Pulmonary artery endothelial cell (primary cell): Measurements from ENCODE around the gene NTMT1. TPM values are rescaled to one million over a fixed set of nuclear protein-coding genes. Genes with fewer than 3 reads are reported as not detected.
"Not testable (repeated sequence)": the region's sequence is repeated elsewhere in the genome, so short reads cannot be mapped to it uniquely, and the experiment has no call there.

Experiments
- DNase-seq: peaks from one replicate; pipeline ENCODE4 v3.0.0-alpha.2; 2011; ENCODE audit warnings: low read depth, low spot score
- total RNA-seq: library from RNA; depleted of rRNA; stranded (reverse); fragments of >200 nt; gene quantifications from 2 replicates; pipeline ENCODE4 v1.2.3, GENCODE V29; 2014

The NTMT1 gene
- total RNA-seq, 1 donor from 2014 or later, result 44.7 TPM

DNA sequence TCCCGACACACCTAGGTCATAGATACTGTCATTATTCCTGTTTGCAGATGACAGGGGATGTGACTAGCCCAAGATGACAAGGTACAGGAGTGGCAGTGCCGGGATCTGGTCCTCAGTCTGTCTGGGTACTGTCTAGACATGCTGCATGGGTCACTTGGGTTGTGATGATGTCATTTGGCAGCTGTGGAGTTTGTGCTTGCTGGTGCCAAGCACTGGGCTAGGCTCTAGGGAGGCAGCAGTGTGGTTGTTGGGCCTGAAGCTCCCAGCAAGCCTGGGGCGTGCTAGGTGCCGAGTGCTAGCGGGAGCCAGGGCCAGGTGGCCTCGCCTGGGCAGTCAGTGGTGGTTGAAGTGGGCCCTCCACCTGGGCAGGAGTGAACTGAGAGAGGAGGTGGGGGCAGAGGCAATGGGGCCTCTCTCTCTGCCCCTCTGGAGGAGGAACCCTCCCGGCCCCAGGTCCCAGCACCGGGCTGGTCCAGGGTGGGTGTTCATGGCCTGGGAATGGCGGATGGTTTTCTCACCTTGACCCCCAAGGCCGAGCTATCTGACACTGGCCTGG lies 24.8 kb downstream of the NTMT1 start:
- no peak for DNase-seq

DNA sequence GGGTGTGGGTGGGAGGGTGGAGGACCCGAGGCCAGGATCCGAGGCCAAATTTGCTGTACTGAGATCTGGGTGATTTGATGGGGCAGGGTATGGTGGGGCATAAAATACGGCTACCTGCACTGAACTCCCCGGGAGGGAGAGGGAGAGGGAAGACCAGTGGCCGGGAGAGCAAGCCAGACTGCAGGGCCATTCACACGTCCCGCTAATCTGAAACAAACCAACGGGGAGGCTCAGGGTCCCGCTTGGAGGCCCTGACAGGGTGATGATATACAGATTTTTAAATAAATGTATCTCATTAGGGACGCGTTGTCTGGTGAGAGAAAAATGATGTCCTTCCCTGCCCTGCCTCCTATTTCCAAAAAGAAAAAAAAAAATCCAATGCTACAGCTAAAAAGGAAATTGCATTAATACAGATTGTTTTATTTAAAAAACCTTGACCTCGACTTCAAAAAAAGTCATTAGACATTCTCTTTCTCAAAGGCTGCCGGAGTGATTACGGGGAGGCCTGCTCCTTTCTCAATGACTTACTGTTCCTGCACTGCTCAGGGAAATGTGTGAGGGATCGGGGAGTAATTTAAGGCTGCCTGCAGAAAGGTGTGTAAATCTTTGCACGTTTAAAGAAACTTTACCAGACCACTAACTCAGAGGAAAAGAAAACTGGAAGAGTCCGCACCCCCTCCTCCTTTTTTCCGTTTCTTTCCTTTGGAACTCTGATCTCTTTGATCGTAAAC lies 28.0 kb downstream of the NTMT1 start:
- DNase-seq, result no peak

- no peak for DNase-seq
Observed at GRCh38 chr9:129654554-129655040, 28.6 kb downstream of the NTMT1 start.

DNA sequence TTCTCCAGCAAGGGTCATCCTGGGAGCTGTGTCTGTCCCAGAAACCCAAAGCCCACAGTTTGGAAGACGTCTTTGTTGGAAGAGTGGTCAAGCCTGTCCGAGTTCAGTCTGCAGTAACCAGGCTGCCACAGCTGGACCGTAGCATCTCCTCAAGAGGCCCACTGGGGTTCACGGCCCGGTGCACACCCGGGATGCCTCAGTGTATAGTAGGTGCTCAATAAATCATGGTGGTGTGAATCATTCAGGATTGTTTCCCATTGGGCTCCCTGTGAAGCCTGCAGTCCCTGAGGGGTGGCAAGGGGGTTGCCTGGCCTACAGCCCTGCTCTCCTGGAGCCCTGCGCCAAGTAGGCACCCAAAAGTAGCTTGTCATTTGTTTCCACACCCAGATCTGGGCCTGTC lies 29.2 kb downstream of the NTMT1 start:
- DNase-seq, result no peak

DNA sequence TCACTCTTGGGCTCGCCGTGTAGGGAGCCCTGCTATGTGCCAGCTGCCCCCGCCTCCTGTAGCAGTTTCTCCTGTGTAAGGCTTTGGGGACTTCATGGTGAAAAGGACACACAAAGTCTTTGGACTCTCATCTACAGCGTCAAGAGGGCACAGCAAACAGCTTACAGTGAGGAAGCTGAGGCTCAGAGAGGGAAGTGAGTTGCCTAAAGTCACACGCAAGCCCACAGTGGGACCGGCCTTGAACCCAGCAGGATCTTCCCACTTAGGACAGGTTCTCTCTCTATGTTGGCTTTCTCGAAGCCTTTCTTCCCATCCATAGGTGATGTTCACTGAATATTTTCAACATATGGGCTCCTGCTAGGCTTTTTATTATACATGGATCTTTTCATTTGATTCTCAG lies 29.7 kb downstream of the NTMT1 start:
- no peak for DNase-seq

DNA sequence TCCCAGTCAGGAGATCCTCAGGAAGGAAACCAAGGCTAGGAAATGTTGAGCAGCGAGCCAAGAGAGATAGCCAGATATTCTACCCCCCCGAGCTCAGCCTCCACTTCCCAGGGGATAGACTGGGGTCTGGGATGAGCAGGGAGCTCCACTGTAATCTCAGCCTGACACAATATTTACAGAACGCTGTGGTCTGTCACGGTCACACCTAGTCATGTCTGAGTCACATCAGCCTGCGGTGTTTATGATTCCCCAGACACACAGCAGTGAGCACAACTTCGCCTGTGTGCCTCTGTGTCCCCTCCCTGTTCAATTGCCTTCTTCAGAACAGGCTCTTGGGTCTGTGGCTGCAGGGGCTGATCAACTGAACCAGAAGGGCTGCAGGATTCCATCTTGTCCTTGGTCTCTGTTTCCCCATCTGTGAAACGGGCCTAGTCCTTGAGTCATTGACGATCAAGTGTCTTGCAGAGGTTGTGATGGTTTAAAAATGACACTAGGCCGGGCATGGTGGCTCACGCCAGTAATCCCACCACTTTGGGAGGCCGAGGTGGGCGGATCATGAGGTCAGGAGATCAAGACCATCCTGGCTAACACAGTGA lies 30.9 kb downstream of the NTMT1 start:
- no peak for DNase-seq

GRCh38 chr9:129661029-129661428 lies 35.1 kb downstream of the NTMT1 start:
- no peak for DNase-seq

- not testable (repeated sequence) for DNase-seq
Observed at GRCh38 chr9:129662239-129662638, 36.3 kb downstream of the NTMT1 start.

DNA sequence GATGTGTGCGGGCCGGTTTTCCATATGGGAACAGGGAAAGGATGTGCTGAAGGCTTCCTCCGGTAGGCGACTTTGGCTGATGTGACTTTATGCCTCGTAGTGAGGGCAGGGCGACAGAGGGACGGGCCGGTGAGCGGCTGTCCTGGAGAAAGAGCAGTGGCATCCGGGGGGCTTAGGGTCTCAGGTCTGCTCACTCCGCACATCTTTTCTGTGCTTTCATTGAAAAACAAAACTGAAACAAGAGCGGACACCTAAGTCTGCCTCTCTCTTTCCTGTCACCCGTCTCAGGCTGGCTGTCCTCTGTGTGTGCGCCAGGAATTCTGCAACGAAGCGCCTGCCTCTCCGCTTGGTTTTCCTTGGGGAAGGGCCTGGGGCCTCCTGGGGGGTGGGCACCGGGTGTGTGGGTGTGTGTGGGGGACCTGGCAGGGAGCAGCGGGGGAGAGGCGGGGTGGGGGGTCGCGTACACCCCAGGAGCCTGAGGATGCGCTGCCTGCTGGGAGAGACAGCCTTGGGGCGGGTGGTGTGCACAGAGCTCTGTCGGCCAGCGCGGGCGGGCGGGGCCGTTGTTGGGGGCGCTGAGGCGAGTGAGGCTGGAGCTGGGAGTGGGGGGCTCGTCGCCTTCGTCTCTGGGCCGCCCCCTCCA lies 38.9 kb downstream of the NTMT1 start:
- no peak for DNase-seq

- no peak for DNase-seq
Observed at GRCh38 chr9:129665389-129665775, 39.4 kb downstream of the NTMT1 start, which contains the start of gene PRRX2. Gene PRRX2 (plus strand): TSS chr9:129665647. CDS start chr9:129665868, 221 bp downstream.

GRCh38 chr9:129665814-129666520 lies 40.0 kb downstream of the NTMT1 start:
- DNase-seq, result no peak

DNA sequence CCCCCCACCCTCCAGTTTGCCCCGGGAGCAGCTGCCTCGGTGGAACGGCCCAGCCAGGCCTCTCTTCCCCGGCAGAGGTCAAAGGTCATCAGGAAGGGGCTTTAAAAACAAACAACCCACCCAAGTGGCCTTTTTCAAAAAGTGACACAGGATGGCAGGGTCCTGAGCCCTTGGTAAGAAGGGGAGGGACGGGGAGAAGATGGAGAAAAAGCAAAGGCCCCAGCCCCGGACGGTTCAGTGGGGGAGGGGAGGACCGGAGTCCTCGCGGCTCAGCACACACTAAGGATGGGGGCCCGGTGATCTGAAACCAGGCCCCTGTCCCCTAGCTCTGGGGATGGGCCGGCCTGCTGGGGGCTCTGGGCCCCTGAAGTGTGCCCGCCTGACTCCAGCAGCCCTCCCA lies 40.6 kb downstream of the NTMT1 start:
- DNase-seq, result no peak

DNA sequence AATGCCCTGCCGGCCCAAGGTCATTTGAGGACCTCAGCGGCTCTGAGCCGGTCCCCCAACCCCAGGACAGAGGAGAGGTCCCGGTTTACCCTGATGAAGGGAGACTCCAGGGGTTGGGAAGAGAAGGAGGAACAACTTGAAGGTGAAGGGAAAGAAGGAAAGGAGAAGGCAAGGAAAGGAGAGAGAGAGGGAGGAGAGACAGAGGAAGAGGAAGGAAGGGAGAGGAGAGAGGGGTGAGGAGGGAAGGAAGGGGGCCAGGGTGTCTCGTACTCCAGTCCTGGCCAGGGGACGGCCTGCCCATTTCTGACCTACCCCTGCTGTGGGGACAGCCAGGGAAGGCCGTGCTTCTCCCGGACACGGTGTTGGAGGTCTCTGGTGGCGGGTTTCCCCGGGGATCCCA lies 41.4 kb downstream of the NTMT1 start:
- no peak for DNase-seq

GRCh38 chr9:129667850-129668249 lies 41.9 kb downstream of the NTMT1 start:
- DNase-seq, result no peak

DNA sequence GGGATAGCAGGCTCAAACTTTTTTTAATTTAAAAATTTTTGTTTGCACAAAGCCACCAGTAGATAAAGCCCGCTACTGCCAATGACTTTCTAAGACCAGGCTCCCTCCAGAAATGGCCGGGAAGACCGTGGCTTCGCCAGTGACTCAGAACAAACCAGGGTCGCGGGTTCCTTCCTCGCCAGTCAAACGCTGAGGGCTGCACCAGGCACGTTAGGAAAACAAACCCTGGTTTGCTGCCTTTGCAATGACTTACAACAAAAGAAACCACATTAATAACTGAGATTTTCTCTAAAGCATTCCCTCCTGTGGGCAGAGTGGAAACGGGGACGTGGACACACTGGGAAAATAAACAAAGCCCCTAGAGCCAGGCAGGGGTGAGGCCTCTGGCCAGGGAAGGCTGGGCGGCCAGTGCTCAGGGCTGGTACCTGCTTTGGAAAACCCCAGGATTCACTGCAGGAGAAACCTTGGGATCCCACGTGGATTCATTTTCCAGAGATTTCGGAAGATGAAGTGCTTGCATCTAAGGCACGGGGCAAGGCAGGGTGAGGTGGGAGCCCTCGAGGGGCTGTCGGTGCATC lies 43.3 kb downstream of the NTMT1 start:
- DNase-seq, result no peak

GRCh38 chr9:129669946-129670345 lies 44.0 kb downstream of the NTMT1 start:
- DNase-seq, result no peak

GRCh38 chr9:129671065-129671464 lies 45.1 kb downstream of the NTMT1 start:
- no peak for DNase-seq

GRCh38 chr9:129671519-129671918 lies 45.6 kb downstream of the NTMT1 start:
- no peak for DNase-seq

DNA sequence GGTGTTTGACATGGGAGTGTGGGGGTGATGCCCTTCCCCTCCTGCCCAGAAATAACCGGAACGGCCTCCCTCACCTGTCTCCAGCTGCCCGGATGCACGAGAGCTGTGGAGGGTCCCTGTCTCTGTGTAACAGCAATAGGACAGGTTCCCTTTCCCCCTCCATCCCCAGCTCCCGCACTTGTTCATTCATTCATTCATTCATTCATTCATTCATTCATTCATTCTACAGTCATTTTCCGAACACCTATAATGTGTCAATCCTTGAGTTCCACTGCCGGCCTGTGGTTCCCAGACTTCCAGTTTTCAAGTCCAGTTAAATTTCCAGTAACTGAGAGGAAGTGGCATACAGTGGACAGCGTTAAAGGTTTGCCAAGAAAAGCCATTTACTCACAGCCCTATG lies 46.7 kb downstream of the NTMT1 start:
- DNase-seq, result no peak

DNA sequence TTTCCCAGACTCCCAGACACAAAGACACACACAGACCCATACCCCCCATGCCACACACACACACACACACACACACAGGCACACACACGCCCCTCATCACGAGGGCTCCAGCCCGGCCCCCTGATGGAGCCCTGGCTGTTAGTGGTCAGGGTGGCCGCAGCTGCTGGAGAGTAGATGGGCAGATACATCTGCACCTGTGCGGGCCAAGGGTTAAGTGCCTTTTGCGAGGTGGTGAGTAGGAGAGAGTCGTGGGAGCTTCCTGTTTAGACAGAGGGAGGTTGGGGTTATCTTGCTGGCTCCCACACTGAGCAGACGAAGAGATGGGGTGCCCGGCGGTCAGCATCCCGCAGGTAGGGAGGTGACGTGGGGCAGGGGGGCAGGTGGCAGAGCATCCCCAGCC lies 47.6 kb downstream of the NTMT1 start:
- DNase-seq, result no peak

- no peak for DNase-seq
Observed at GRCh38 chr9:129674229-129674628, 48.3 kb downstream of the NTMT1 start.
